A549 (cell line): ENCODE data around the gene DDX10.

Source experiments
- BHLHE40 ChIP-seq: IDR thresholded peaks from 2 replicates; pipeline ENCODE4 v1.6.1; 2012; ENCODE audit warnings: low read depth, low read length, inconsistent platforms
- CHD2 ChIP-seq: fragments of 150-350 bp; IDR thresholded peaks from 2 replicates; pipeline ENCODE4 v1.6.1; 2014; ENCODE audit warnings: low read length; ENCODE audit not compliant: partially characterized antibody
- EP300 ChIP-seq, 2 experiments: fragments of >200 bp; sonication (Bioruptor Twin); formaldehyde crosslinking; IDR thresholded peaks; 2 replicates in 1 of 2; 3 replicates in 1 of 2; pipeline ENCODE4 v1.6.1; 2016 to 2017
- MAZ ChIP-seq: fragments of 150-350 bp; IDR thresholded peaks from 2 replicates; pipeline ENCODE4 v1.6.1; 2014; ENCODE audit warnings: antibody characterized with exemption, low read depth, low read length, borderline replicate concordance
- MYC ChIP-seq: IDR thresholded peaks from 2 replicates; pipeline ENCODE4 v1.6.1; 2012; ENCODE audit warnings: mild to moderate bottlenecking, inconsistent platforms, low read length, improper control_type of control experiment, borderline replicate concordance
- PHF8 ChIP-seq: fragments of 200-600 bp; sonication (generic); IDR thresholded peaks from 2 replicates; pipeline ENCODE4 v1.6.1; 2016; ENCODE audit warnings: low read depth, mild to moderate bottlenecking, antibody characterized with exemption, moderate library complexity, borderline replicate concordance
- POLR2A ChIP-seq: IDR thresholded peaks from 2 replicates; pipeline ENCODE4 v1.6.1; 2012; ENCODE audit warnings: mild to moderate bottlenecking, low read length
- POLR2AphosphoS2 ChIP-seq: conservative IDR thresholded peaks from 2 replicates; pipeline ENCODE4 v1.6.1; 2012; ENCODE audit warnings: low read length, improper control_type of control experiment, inconsistent platforms
- RAD21 ChIP-seq, 2 experiments: fragments of >200 bp in 1 of 2; sonication (Bioruptor Twin) in 1 of 2; formaldehyde crosslinking in 1 of 2; IDR thresholded peaks in 1 of 2; conservative IDR thresholded peaks in 1 of 2; 2 replicates in 1 of 2; 3 replicates in 1 of 2; pipeline ENCODE4 v1.6.1; 2012 to 2018; ENCODE audit warnings: inconsistent platforms in 1 of 2
- ZC3H11A ChIP-seq: fragments of 450-650 bp; IDR thresholded peaks from 2 replicates; pipeline ENCODE4 v1.6.1; 2014; ENCODE audit warnings: antibody characterized with exemption, mild to moderate bottlenecking
- TF ChIP-seq, protein P1 (sequence below): fragments of >200 bp; sonication (Bioruptor Twin); formaldehyde crosslinking; IDR thresholded peaks from 3 replicates; pipeline ENCODE4 v1.5.1; 2016
- TF ChIP-seq, protein P2 (sequence below): fragments of 450-650 bp; IDR thresholded peaks from 2 replicates; pipeline ENCODE4 v1.6.1; 2014; ENCODE audit warnings: antibody characterized with exemption
- TF ChIP-seq, protein P3 (sequence below): fragments of 250-450 bp; sonication (Bioruptor Pico); IDR thresholded peaks from 2 replicates; pipeline ENCODE4 v1.5.0; 2021; ENCODE audit warnings: mild to moderate bottlenecking, moderate library complexity, borderline replicate concordance

DNA sequence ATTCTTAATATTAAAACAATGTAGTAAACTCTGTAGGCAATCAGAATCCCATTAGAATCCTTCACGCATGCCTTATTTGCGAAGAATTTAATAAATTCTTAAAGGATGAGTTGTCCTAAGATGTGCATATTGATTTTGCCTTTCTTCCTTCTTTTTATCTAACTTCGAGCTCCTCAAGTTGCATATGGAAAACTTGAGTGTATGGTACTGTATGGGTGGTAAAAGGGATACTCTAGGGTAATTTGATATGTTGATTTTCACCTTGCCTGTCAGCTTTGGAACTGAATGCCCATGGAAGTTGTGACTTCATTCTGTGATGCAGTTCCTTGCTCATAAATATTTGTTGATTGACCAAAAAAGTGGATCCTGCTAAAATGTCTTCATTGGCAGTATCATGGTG is 193.8 kb downstream of the DDX10 start:
- TF ChIP-seq, protein P1, sequence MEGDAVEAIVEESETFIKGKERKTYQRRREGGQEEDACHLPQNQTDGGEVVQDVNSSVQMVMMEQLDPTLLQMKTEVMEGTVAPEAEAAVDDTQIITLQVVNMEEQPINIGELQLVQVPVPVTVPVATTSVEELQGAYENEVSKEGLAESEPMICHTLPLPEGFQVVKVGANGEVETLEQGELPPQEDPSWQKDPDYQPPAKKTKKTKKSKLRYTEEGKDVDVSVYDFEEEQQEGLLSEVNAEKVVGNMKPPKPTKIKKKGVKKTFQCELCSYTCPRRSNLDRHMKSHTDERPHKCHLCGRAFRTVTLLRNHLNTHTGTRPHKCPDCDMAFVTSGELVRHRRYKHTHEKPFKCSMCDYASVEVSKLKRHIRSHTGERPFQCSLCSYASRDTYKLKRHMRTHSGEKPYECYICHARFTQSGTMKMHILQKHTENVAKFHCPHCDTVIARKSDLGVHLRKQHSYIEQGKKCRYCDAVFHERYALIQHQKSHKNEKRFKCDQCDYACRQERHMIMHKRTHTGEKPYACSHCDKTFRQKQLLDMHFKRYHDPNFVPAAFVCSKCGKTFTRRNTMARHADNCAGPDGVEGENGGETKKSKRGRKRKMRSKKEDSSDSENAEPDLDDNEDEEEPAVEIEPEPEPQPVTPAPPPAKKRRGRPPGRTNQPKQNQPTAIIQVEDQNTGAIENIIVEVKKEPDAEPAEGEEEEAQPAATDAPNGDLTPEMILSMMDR, result no peak
- TF ChIP-seq, protein P2, sequence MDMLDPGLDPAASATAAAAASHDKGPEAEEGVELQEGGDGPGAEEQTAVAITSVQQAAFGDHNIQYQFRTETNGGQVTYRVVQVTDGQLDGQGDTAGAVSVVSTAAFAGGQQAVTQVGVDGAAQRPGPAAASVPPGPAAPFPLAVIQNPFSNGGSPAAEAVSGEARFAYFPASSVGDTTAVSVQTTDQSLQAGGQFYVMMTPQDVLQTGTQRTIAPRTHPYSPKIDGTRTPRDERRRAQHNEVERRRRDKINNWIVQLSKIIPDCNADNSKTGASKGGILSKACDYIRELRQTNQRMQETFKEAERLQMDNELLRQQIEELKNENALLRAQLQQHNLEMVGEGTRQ, result no peak
- TF ChIP-seq EP300 (IDR thresholded peaks at IDR 0.05) (no peak), ZC3H11A (no peak), BHLHE40 (no peak), RAD21 (conservative IDR thresholded peaks at IDR 0.05 in 1 of 2, IDR thresholded peaks at IDR 0.05 in 1 of 2) (no peak), CHD2 (no peak), MYC (no peak), PHF8 (no peak), MAZ (no peak), POLR2AphosphoS2 (no peak), POLR2A (no peak)
- TF ChIP-seq, protein P3, sequence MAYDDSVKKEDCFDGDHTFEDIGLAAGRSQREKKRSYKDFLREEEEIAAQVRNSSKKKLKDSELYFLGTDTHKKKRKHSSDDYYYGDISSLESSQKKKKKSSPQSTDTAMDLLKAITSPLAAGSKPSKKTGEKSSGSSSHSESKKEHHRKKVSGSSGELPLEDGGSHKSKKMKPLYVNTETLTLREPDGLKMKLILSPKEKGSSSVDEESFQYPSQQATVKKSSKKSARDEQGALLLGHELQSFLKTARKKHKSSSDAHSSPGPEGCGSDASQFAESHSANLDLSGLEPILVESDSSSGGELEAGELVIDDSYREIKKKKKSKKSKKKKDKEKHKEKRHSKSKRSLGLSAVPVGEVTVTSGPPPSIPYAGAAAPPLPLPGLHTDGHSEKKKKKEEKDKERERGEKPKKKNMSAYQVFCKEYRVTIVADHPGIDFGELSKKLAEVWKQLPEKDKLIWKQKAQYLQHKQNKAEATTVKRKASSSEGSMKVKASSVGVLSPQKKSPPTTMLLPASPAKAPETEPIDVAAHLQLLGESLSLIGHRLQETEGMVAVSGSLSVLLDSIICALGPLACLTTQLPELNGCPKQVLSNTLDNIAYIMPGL (CRISPR knock-in tag), result no peak
